GM18502 (cell line): ENCODE results near the gene SART3.

Experiments used
- ATAC-seq: cut with Tn5 transposase; IDR thresholded peaks from one replicate; pipeline ENCODE4 v1.9.1; 2021; ENCODE audit warnings: mild to moderate bottlenecking; ENCODE audit not compliant: unreplicated experiment, poor library complexity

Gene SART3, protein sequence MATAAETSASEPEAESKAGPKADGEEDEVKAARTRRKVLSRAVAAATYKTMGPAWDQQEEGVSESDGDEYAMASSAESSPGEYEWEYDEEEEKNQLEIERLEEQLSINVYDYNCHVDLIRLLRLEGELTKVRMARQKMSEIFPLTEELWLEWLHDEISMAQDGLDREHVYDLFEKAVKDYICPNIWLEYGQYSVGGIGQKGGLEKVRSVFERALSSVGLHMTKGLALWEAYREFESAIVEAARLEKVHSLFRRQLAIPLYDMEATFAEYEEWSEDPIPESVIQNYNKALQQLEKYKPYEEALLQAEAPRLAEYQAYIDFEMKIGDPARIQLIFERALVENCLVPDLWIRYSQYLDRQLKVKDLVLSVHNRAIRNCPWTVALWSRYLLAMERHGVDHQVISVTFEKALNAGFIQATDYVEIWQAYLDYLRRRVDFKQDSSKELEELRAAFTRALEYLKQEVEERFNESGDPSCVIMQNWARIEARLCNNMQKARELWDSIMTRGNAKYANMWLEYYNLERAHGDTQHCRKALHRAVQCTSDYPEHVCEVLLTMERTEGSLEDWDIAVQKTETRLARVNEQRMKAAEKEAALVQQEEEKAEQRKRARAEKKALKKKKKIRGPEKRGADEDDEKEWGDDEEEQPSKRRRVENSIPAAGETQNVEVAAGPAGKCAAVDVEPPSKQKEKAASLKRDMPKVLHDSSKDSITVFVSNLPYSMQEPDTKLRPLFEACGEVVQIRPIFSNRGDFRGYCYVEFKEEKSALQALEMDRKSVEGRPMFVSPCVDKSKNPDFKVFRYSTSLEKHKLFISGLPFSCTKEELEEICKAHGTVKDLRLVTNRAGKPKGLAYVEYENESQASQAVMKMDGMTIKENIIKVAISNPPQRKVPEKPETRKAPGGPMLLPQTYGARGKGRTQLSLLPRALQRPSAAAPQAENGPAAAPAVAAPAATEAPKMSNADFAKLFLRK

GRCh38 chr12:108560752-108561719 lies at the start of gene SART3:
SART3 (minus strand) TSS chr12:108561173; CDS start chr12:108561154, 19 bp downstream.
- peak; percentile 35 for ATAC-seq

GRCh38 chr12:108610336-108610815 lies 49.4 kb upstream of the SART3 start:
- no peak for ATAC-seq

GRCh38 chr12:108609537-108610335 lies 48.8 kb upstream of the SART3 start:
- ATAC-seq, result peak; percentile 50

DNA sequence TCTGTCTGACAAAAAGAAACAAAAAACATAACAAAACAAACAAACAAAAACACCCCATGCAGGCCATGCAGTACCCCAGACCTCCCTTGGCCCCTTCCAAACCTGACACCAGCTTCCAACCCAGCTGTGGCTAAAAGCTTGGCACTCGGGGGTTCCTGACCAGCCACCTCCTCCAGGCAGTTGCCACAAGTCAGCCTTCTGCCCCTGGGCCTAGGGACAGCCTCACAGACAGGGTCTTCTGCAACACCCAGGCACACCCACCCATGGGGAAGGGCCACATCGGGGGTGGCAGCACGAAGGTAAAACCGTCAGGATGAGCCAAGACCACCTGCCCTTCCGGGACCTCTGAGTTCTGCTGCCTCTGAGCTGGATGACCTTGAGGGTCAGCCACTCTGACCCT lies 47.6 kb upstream of the SART3 start:
- ATAC-seq, result no peak

DNA sequence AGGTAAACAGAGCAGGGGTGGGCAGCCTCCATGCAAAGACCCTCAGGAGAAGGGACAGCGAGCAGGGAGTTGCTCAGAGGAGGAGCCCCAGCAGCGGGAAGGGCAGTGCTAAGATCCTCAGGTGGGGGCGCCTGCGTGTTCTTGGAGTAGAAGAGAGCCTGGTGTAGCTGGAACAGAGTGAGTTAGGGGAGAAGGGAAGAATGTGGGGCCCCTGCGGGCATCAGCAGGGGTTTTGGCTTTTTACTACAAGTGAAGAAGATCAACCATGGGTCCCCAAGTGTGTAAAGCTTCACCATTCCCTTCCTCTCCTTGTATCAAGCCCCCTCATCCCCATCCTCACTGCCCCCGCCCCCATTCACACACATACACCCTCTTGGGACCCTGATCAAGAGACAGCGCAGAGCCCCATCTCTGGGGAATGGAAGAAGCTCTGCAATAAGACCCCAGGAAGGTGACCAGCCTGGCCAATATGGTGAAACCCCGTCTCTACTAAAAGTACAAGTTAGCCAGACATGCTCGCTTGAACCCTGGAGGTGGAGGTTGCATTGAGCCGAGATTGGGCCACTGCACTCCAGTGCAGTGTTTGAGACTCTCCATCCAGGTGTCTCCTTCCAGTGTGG lies 47.1 kb upstream of the SART3 start:
- ATAC-seq, result no peak

DNA sequence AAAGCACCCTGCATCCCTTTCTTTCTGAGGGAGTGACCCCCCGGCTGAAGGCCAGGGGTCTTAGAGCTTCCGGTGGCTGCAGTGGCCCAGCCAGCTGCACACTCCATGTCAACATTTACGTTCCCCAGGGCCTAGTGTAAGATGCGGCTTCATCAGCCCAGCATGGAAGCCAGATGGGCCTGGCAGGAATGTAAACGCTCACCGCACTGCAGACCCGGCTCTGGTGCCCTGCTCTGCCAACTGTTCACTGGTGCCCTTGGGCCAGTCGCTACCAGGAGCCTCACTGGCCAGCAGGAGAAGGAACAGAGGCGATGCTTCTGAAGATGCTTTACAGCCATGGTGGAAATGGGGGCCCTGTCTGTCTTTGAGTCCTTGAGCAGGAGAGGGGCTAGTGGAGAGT lies 45.5 kb upstream of the SART3 start:
- no peak for ATAC-seq

- ATAC-seq, result no peak
Observed at GRCh38 chr12:108605690-108606406, 44.9 kb upstream of the SART3 start.

DNA sequence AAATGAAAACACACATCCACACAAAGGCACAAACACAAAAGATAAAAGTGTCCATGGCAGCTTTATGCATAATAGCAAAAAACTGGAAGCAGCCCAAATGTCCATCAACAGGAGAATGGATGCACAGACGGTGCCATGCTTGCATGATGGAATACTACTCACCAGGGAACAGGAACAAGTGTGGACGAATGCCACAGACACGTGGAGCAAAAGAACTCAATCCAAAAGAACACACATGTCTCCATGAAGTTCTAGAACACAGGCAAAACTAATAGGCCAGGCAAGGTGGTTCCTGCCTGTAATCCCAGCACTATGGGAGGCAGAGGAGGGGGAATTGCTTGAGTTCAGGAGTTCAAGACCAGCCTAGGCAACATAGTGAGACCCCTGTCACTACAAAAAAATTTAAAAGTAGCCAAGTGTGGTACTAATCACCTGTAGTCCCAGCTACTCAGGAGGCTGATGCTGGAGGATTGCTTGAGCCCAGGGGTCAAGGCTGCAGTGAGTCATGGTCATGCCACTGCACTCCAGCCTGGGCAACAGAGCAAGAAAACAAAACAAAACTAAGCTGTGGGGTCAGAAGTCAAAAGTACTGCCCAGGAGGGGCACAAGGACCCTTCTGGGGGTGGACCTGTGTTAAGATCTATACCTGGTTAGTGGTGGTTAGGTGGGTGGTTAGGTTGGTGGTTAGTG lies 44.2 kb upstream of the SART3 start:
- no peak for ATAC-seq

DNA sequence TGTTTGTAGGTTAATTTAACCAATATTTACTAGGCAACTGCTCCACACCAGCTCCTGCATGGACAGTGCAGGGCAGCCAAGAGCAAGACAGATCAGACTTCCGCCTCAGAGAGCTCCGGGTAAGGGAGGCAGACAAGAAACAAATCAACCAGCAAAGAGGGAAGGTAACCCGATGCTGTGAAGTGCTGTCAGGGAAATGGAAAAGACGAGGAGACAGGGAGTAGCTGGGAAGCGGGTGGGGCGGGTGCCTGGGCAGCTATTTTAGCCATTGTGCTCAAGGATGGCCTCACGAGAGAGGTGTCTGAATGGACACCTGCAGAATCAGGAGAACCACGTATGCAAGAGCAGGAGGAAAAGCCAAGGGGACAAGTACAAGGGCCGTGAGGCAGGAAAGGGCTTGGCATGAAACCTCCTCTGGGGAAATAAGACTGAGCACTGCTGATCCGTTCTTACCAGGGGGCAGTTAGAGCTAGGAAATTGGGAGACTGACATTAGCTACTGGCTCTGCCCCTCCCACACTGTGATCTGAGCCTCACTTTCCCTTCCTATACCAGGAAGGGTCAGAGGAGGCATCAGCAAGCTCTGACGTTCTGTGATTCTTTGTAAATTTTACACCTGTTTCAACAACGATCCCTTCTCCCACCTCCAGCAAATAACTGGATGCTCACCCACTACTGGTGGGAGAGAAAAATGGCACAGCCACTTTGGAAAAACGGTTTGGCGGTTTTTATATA lies 43.4 kb upstream of the SART3 start:
- ATAC-seq, result no peak

DNA sequence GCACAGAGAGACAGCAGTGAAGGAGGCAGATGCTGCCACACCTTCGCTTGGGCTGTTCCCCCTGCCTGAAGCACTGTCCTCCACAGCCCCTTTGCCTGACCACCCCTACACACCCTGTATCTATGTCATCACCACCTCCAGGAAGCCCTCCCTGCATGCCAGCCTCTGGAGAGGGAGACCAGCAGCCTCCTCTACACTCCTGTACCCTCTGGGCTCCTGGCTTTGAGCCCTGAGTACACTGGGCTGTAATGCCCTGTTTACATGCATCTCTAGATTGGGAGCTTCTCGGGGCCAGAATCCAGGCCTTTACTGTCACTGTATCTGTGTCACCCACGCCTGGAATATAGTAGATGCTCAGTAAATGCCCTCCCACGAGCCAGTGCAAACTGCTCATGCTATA lies 42.8 kb upstream of the SART3 start:
- no peak for ATAC-seq

DNA sequence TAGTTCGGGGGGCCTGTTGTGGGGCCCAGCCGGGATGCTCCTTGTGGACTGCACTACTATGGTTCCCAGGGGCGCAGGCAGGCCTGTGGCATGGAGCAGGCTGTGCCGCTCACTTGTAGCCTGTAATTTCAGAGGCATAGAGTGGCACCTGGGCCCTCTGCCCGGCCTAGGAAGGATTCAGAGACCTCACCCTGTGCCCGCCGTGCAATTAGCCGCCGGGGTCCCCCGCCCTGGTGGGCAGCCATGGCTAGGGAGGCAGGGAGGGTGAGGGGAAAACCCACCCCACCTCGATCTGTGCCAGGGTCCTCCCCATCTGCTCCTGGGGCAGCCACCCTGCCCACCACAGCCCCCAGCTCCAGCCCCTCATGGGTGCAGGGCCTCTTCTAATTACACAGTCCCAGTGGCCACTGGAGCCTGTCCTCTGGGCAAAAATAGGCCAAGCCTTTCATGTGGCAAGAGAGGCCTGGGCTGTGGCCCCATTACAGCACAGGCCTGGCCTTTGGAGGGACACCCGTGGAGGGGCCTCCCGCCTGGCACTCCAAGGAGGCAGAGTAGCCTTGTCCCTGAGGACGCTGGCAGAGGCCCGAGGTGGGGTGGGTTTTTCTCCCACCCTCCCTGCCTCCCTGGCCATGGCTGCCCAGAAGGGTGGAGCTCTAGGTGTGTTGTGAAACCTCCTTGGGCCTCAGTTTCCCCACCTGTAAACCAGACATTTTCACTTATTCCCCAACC lies 42.2 kb upstream of the SART3 start:
- ATAC-seq, result no peak

GRCh38 chr12:108602209-108602705 lies 41.3 kb upstream of the SART3 start:
- ATAC-seq, result no peak

DNA sequence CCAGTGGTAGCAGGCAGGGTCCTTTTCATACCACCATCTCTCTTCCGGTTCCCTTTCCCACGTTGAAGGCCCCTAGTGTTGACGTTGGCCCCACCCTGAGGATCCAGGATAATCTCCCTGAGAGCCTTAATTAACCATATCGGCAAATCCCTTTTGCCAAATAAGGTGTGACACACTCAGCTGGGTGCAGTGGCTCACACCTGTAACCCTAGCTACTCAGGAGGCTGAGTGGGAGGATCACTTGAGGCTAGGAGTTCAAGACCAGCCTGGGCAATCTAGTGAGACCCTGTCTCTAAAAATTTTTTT lies 39.7 kb upstream of the SART3 start:
- ATAC-seq, result no peak

GRCh38 chr12:108599948-108600701 lies 39.2 kb upstream of the SART3 start:
- ATAC-seq, result no peak

DNA sequence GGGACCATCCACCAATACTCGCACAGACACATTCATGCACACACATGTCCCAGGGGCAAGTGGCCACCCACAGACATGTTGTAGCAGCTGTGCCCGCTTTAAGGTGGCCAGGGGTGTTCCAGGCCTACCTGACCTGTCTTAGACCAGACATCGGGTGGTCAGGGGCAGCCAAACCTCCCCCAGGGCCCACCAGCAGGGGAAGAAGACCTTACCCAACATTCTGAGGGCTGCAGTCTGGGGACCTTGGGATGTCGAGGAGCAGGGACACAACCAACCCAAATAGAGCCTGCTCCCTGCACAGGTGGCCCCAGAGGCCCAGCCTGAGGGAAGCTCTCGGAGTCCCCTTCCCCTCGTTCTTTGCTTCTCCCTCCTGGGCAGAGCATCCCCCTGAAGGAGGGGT lies 38.6 kb upstream of the SART3 start:
- ATAC-seq, result no peak
